ENCODE results near the gene POMGNT1. TPM values are rescaled to one million over a fixed set of nuclear protein-coding genes. Genes with fewer than 3 reads are reported as not detected.
A peak's percentile ranks its signal among the peaks of the same experiment; 100 is the strongest.

POMGNT1 gene
- total and polyA plus RNA-seq, 10 of the 15 experiments (the other 5 are each of a cell fraction or from before 2014, with no cell fraction given): 8.6 to 35.2 (median 29.5) TPM

DNA sequence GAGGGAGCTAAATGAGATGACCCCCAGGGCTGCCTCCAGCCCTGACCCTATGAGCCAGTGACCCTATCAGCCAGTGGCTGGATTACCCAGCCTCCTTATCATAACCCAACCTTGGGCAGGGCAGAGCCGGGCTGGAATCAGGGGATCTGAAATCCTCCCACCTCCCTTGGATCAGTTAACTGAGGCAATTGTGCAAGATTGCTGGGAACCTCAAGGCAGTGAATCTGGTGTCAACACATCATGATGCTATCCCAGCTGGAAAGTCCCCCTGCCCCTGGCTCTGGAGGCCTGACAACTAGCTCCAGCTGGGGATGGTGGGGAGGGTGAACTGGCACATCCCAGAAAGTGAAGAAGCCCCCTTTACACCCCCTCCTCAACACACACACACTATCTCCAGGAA, 29.8 kb downstream of the POMGNT1 start (continued):
- TF ChIP-seq ZZZ3 (IDR thresholded peaks at IDR 0.05; ENCODE audit: control insufficient read depth, insufficient read length, low read depth) (no peak), MEF2A (IDR thresholded peaks at IDR 0.05; ENCODE audit: insufficient read depth, low read depth, low read length) (no peak), SIX5 (IDR thresholded peaks at IDR 0.05; ENCODE audit: low read depth, low read length, severe bottlenecking) (no peak)

DNA sequence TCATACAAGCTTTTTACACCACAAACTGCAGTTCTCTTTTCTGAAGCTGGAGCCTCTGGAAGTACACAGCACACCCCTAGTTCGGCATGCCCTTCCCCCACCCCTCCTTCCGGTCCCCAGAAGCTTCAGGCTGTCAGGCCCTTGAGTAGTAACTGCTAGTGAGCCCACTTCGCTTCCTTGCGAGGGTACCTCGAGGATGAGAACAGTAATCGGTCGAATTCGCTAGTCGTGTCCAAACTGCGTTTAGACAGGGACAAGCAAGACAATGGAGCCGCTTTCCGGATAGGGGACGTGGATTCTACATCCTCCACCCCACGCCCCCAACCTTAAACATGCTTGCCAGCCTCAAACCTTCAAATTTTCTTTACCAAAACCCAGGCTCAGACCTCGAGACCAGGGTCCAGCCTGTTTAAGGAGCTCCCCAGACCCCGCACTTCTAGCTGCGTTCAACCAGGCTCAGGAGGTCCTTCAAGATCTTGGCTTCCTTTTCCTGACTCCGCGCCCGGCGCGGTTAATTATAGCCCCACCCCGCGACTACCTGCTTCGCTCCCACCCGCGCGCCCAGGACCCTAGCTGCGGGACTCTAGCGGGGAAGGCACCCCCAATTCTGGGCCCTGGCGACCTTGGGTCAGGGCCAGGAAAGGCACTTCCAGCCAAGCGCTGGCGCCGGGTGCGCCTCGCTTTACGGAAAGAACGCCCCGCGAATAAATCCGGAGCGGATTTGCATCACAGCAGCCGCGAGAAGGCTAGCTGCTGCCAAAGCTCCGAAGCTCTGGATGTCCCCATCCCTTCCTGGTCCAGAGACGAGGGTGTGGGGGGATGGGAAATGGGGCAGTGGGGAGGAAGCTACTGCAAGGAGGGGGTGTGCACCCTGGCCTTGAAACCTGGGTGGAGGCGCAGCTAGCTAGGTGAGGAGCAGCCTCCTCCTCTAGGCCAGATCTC, 31.4 kb downstream of the POMGNT1 start:
- Histone ChIP-seq H3K27me3 (replicated peaks in 1 of 2; ENCODE audit: control insufficient read depth in 2 of 2, insufficient read depth in 2 of 2, low read length in 1 of 2) (no peaks in the 10 kb centered on the region; a peak in 1 of 4 replicates), H3K9me3 (replicated peaks; ENCODE audit: control insufficient read depth, insufficient read depth, low read length) (no peaks in the 10 kb centered on the region), H3K79me2 (ENCODE audit: control insufficient read depth, insufficient read depth, low read length) (no peaks in the 10 kb centered on the region), H3K27ac (ENCODE audit: control insufficient read depth, insufficient read depth) (no peak overlapping the region), H3K4me1 (ENCODE audit: control insufficient read depth, insufficient read depth, low read length) (peaks cover 15% of the 10 kb centered on the region), H3K9ac (ENCODE audit: control insufficient read depth, insufficient read depth, low read length) (peak overlapping the region; percentile 59), H2AFZ (ENCODE audit: control insufficient read depth, low read depth, low read length) (peak overlapping the region; percentile 90), H4K20me1 (ENCODE audit: control insufficient read depth, insufficient read depth) (no peaks in the 10 kb centered on the region; the same call in 1 of the 2 replicates), H3K36me3 (ENCODE audit: control insufficient read depth in 2 of 2, insufficient read depth in 2 of 2, low read length in 1 of 2) (no peaks in the 10 kb centered on the region), H3K4me2 (ENCODE audit: control insufficient read depth, insufficient read depth) (peak overlapping the region; percentile 76), H3K4me3 (peak overlapping the region; percentile 61; the same call in 1 of the 2 replicates)
- ATAC-seq (peak; percentile 44), DNase-seq (ENCODE audit: low read depth, low spot score) (no peak), FAIRE-seq (no peak)
- SMC1A ChIA-PET (ENCODE audit: uncharacterized antibody, unreplicated experiment): interaction anchor here (0.6 to 1.4 kb wide), 6 partner anchors 12 to 1131 kb away, joined by 3 read pairs; no protein-coding TSS in a partner anchor
- POLR2A ChIA-PET: interaction anchor here (1.5 to 1.7 kb wide), 2 partner anchors 9 to 43 kb away, joined by 5 read pairs; no protein-coding TSS in a partner anchor
- TF ChIP-seq POLR2A (IDR thresholded peaks at IDR 0.05; ENCODE audit: low read depth, low read length) (peak; percentile 58), STAT1 (conservative IDR thresholded peaks at IDR 0.05) (no peak)
- WGBS (ENCODE audit: insufficient coverage, insufficient replicate concordance, low lambda C conversion rate, missing lambda C conversion rate): 14% methylated on average over 47 of the region's 47 CpGs
- RAD21 ChIA-PET (ENCODE audit: unreplicated experiment): interaction anchor here (0.5 to 1.8 kb wide), 5 partner anchors 32 to 93 kb away, joined by 3 to 5 read pairs (median 4); no protein-coding TSS in a partner anchor
- intact Hi-C loops (cut with micrococcal nuclease; ENCODE audit: unreplicated experiment): no loop called here
- in situ Hi-C loops (cut with MboI): no loop called here
- BruUV-seq (replicated peaks): no TSS peak
- CTCF ChIA-PET: interaction anchor here (0.6 to 1.3 kb wide), 6 partner anchors 9 to 203 kb away, joined by 3 to 6 read pairs (median 3); no protein-coding TSS in a partner anchor
